Nephron (organoid): ENCODE results near the gene PELI2.

Experiments
- H3K27ac Mint-ChIP-seq, 3 experiments: 2 replicates each; pipeline ENCODE4 v1.8.0; 2020; ENCODE audit warnings: mixed read lengths in 3 of 3, mild to moderate bottlenecking in 2 of 3, moderate library complexity in 1 of 3
- H3K27me3 Mint-ChIP-seq: 2 replicates; pipeline ENCODE4 v1.8.0; 2021; ENCODE audit warnings: low read depth, mild to moderate bottlenecking, moderate library complexity, mixed read lengths
- H3K36me3 Mint-ChIP-seq: 2 replicates; pipeline ENCODE4 v1.8.0; 2020; ENCODE audit warnings: low read depth, mixed read lengths
- H3K4me1 Mint-ChIP-seq: 2 replicates; pipeline ENCODE4 v1.8.0; 2020; ENCODE audit warnings: mixed read lengths
- H3K4me3 Mint-ChIP-seq, 3 experiments: 2 replicates each; pipeline ENCODE4 v1.8.0; 2020; ENCODE audit warnings: mild to moderate bottlenecking in 3 of 3, mixed read lengths in 3 of 3, moderate library complexity in 2 of 3
- H3K9me3 Mint-ChIP-seq: 2 replicates; pipeline ENCODE4 v1.8.0; 2020; ENCODE audit warnings: mixed read lengths
- TF ChIP-seq, protein P1 (sequence below), 3 experiments: fragments of 200-600 bp; sonication (generic); IDR thresholded peaks; one replicate each; pipeline ENCODE4 v1.5.0; 2021; ENCODE audit warnings: antibody characterized with exemption in 3 of 3; ENCODE audit not compliant: unreplicated experiment in 3 of 3

PELI2 gene

DNA sequence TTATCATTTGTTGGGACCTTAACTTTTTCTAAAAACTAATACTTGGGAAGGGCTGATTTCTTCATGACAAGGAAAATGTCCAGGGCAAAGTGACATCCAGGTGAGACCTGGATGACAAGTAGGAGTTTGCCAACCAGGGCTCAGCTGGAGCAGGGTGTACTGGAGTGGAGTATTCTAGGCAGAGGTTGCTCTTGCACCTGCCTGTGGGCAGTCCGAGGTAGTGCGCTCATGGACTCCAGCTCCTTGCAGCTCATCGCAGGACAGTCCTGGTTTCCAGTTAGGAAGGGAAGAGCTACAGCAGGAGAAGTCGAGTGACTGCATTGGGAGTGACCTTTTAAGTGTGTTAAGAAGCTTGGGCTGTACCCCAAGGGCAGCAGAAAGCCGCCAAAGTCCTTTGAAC, 175.9 kb downstream of the PELI2 start:
- Mint-ChIP-seq H3K36me3 (peaks cover 46% of the 10 kb centered on the region), H3K27ac (no peak overlapping the region), H3K27me3 (peaks cover 54% of the 10 kb centered on the region), H3K4me1 (peaks cover 16% of the 10 kb centered on the region), H3K4me3 (no peak overlapping the region), H3K9me3 (no peaks in the 10 kb centered on the region)
- TF ChIP-seq, protein P1, sequence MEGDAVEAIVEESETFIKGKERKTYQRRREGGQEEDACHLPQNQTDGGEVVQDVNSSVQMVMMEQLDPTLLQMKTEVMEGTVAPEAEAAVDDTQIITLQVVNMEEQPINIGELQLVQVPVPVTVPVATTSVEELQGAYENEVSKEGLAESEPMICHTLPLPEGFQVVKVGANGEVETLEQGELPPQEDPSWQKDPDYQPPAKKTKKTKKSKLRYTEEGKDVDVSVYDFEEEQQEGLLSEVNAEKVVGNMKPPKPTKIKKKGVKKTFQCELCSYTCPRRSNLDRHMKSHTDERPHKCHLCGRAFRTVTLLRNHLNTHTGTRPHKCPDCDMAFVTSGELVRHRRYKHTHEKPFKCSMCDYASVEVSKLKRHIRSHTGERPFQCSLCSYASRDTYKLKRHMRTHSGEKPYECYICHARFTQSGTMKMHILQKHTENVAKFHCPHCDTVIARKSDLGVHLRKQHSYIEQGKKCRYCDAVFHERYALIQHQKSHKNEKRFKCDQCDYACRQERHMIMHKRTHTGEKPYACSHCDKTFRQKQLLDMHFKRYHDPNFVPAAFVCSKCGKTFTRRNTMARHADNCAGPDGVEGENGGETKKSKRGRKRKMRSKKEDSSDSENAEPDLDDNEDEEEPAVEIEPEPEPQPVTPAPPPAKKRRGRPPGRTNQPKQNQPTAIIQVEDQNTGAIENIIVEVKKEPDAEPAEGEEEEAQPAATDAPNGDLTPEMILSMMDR (IDR thresholded peaks at IDR 0.05; ENCODE audit: unreplicated experiment in 3 of 3), result no peak

DNA sequence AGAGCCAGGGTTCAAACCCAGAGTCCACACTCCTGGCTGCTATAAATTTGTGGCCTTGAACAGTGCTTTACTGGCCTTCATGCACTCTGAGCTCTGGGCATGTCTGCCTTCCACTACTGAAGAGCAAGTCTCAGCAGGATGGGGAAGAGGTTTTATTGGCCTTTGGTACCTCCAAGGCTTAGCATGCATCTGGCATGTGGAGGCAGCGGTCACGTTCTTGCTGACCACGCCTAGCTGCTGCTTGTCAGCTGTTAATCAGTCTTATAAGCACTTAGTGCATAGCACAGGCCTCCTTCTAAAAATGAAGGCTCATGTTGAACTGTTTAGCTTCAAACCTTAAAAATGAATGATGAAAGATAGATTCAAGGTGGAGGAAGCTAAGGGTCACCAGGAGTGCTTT, 177.5 kb downstream of the PELI2 start:
- no peak overlapping the region for H3K27ac Mint-ChIP-seq
- H3K4me3 Mint-ChIP-seq, result no peak overlapping the region

DNA sequence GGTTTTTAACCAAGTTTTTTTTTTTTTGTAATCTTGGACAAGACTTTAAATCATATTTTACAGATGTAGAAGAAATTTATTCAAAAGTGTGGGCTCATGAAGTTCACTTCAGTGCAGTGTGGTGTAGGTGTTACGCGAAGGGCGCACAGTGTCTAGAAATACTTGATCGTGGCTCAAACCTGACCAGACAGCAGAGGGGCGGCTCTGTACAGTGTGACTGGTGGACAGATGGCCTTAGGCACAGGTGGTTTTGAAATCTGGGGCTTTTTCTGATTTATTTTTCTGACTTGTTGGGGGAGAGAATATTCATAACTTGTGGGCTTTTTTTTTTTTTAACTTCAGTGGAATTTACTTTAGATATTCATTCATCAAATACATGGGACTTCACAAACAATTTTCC, 179.2 kb downstream of the PELI2 start:
- Mint-ChIP-seq H3K27ac (no peak overlapping the region), H3K9me3 (no peaks in the 10 kb centered on the region), H3K36me3 (peaks cover 27% of the 10 kb centered on the region), H3K4me3 (no peak overlapping the region), H3K4me1 (peaks cover 16% of the 10 kb centered on the region), H3K27me3 (peaks cover 50% of the 10 kb centered on the region)
- TF ChIP-seq, protein P1 (IDR thresholded peaks at IDR 0.05; ENCODE audit: unreplicated experiment in 3 of 3), result no peak

More for the DNA sequence above, 177.5 kb downstream of the PELI2 start:
- Mint-ChIP-seq H3K36me3 (peaks cover 35% of the 10 kb centered on the region), H3K9me3 (no peaks in the 10 kb centered on the region), H3K4me1 (peaks cover 16% of the 10 kb centered on the region), H3K27me3 (peaks cover 50% of the 10 kb centered on the region)
- TF ChIP-seq, protein P1 (IDR thresholded peaks at IDR 0.05; ENCODE audit: unreplicated experiment in 3 of 3), result no peak

DNA sequence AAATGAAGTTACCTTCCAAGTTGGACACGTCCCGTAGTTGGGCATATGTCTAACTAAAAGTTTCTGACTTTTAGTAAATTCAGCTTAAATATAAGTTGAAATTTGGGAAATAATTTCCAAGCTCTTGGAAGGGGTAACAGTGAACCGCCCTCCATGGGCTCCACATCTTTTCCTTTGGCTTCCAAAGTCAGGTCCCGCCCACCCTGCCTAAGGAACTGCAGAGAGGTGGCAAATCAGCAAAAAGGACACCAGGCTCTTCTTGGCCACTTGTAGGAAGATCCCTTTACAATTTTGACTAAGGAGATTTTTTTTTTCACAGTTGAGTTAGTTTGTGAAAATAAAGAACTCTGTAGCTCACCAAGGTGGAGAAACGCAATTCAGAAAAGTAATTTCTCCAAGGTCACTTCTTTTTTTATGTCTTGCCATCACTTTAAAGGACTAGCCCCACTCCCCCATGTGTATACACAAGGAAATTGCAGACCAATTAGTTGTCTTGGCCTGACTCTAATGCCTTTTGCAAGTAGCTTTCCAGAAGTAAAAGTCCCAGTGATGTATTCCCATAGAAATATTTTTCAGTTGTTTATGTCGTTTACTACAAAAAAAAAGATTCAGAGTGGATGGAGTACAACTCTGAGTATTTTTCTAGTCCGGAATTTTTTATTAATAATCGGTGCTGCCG, 181.2 kb downstream of the PELI2 start:
- Mint-ChIP-seq H3K4me3 (no peak overlapping the region), H3K27me3 (peaks cover 39% of the 10 kb centered on the region), H3K4me1 (peaks cover 16% of the 10 kb centered on the region), H3K27ac (no peak overlapping the region), H3K36me3 (peaks cover 35% of the 10 kb centered on the region), H3K9me3 (no peaks in the 10 kb centered on the region)
- TF ChIP-seq, protein P1 (IDR thresholded peaks at IDR 0.05; ENCODE audit: unreplicated experiment in 3 of 3), result no peak

DNA sequence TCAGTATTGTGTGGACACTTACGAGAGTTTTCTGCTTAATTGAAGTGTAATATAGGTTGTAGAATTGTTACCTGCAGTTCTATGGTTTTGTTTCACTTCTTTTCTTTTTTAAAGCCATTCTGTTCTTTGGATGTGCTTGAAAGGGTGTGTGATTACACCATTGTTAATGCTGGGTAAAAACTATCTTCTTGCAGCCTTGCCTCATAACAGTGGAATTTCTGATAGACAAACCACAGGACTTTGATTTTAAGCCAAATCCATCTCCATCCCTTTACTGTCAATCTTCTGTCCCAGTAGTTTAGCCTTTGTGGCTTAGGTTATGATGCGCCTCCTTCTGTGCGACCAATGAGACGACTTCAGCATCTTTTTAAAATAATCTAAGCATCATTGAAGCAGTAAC, 182.3 kb downstream of the PELI2 start:
- TF ChIP-seq, protein P1 (IDR thresholded peaks at IDR 0.05; ENCODE audit: unreplicated experiment in 3 of 3), result no peak
- Mint-ChIP-seq H3K9me3 (no peaks in the 10 kb centered on the region), H3K27ac (no peak overlapping the region), H3K4me1 (peaks cover 16% of the 10 kb centered on the region), H3K36me3 (peaks cover 32% of the 10 kb centered on the region), H3K4me3 (no peak overlapping the region), H3K27me3 (peaks cover 34% of the 10 kb centered on the region)

DNA sequence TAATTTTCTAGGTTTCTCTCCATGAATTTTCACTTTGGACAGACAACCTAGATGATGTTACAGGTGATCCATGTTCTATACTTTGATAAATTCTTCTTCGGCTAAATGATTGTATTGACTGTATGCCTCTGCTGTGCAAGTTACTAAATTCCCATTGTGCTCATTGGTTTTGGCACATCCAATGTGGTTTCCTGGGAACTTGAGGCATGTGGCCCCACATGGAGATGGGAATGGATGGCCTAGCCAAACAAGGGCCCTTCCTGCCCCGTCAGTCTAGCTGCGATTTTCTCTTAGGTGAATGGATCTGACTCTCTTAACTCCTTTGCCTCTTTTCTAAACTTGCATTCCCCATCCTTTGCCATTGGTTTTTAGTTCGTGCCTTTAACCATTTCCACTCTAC, 186.2 kb downstream of the PELI2 start:
- Mint-ChIP-seq H3K4me1 (no peaks in the 10 kb centered on the region), H3K27ac (no peak overlapping the region), H3K36me3 (peaks cover 13% of the 10 kb centered on the region), H3K4me3 (no peak overlapping the region), H3K27me3 (peaks cover 17% of the 10 kb centered on the region), H3K9me3 (no peaks in the 10 kb centered on the region)
- TF ChIP-seq, protein P1 (IDR thresholded peaks at IDR 0.05; ENCODE audit: unreplicated experiment in 3 of 3), result no peak
